Upper lobe of left lung (tissue), 6 donors: ENCODE results near the gene LRRC37A3. TPM values are rescaled to one million over a fixed set of nuclear protein-coding genes. Genes with fewer than 3 reads are reported as not detected.
"Not testable (repeated sequence)": the region's sequence is repeated elsewhere in the genome, so short reads cannot be mapped to it uniquely, and the experiment has no call there.

Experiments used
- ATAC-seq, 2 donors: fragments of 200-7000 bp; cut with Tn5 transposase; one replicate each; pipeline ENCODE4 v1.9.1; 2022; ENCODE audit warnings: mild to moderate bottlenecking in 2 of 2, moderate library complexity in 2 of 2; ENCODE audit not compliant: low FRiP score in 2 of 2
- DNase-seq, 2 donors: peaks; one replicate each; pipeline ENCODE4 v3.0.0-alpha.2; 2019 to 2020
- H3K27ac ChIP-seq, 4 donors: fragments of 200-600 bp; sonication (generic); one replicate each; pipeline ENCODE4 v1.5.1; 2016 to 2019
- H3K27me3 ChIP-seq, 4 donors: fragments of 200-600 bp; sonication (generic); one replicate each; pipeline ENCODE4 v1.5.1; 2017 to 2019
- H3K36me3 ChIP-seq, 4 donors: fragments of 200-600 bp; sonication (generic); one replicate each; pipeline ENCODE4 v1.5.1; 2016 to 2019
- H3K4me1 ChIP-seq, 4 donors: fragments of 200-600 bp; sonication (generic); one replicate each; pipeline ENCODE4 v1.5.1; 2018 to 2019
- H3K4me3 ChIP-seq, 4 donors: fragments of 200-600 bp; sonication (generic); one replicate each; pipeline ENCODE4 v1.5.1; 2017 to 2019; ENCODE audit warnings: mild to moderate bottlenecking in 2 of 4, moderate library complexity in 1 of 4
- H3K9me3 ChIP-seq, 4 donors: fragments of 200-600 bp; sonication (generic); one replicate each; pipeline ENCODE4 v1.5.1; 2018 to 2019
- EP300 ChIP-seq, 4 donors: sonication (generic); formaldehyde crosslinking; IDR thresholded peaks; one replicate each; pipeline ENCODE4 v1.5.1; 2017; ENCODE audit warnings: antibody characterized with exemption in 4 of 4, control low read depth in 2 of 4
- POLR2A ChIP-seq, 4 donors: fragments of 450-650 bp; IDR thresholded peaks; one replicate each; pipeline ENCODE4 v1.5.1; 2016 to 2017; ENCODE audit warnings: antibody characterized with exemption in 4 of 4, mild to moderate bottlenecking in 2 of 4
- POLR2AphosphoS5 ChIP-seq, 2 donors: sonication (generic); formaldehyde crosslinking; IDR thresholded peaks; one replicate each; pipeline ENCODE4 v1.5.1; 2017; ENCODE audit warnings: antibody characterized with exemption in 2 of 2
- WGBS, 2 donors: methylation state at CpG; one replicate each; pipeline ENCODE4 v1.1.5; 2017 to 2018; 5-methylcytosine and 5-hydroxymethylcytosine counted together
- small RNA-seq, 4 donors: library from RNA; depleted of rRNA; stranded (forward); fragments of <200 nt; gene quantifications; one replicate each; pipeline ENCODE3, GENCODE V24; 2016
- total RNA-seq, 6 donors: library from RNA; depleted of rRNA in 4 of 6; stranded (reverse); fragments of >200 nt in 4 of 6; gene quantifications; one replicate each; pipeline versions ENCODE4 v1.1.0 to v1.2.1, GENCODE V29; 2016 to 2021
- donor health status: DM: no; HTN: no; CAD: no; lungs with moderate emphysema.
- donor health status: DM: no; HTN: yes; CAD: no; lungs with severe emphysema.

Gene LRRC37A3
- total RNA-seq, 6 donors from 2014 or later, result 4.0 to 13.6 (median 10.4) TPM

DNA sequence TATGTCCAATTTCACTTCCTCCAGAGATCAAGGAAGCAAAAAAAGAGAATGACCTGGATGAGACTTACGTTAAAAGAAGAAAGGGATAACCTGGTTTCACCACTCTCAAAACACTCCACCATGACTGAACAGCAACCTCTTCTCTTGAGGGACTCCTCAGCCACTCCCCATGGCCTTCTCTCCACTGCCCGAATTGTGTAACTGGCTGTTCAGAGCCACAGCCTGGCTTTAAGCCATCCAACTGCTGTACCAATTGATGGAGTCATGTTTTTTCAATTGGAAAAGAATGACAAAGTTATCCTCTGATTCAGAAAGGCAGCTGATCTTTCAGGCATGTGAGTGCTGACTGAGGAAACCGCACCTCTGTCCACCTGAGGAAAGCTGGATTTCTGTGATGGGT lies 85.2 kb downstream of the LRRC37A3 start:
- H3K4me1 ChIP-seq, result peaks cover 17 to 27% (median 22%) of the 10 kb centered on the region in 4 donors
- not testable (repeated sequence) for H3K36me3 ChIP-seq, H3K9me3 ChIP-seq, H3K4me3 ChIP-seq, H3K27me3 ChIP-seq, ATAC-seq
- 51 to 52% methylated on average over 3 of the region's 3 CpGs for WGBS, 2 donors
- peak; percentile 23 to 38 for TF ChIP-seq POLR2AphosphoS5 (IDR thresholded peaks at IDR 0.05)
- H3K27ac ChIP-seq, result peak overlapping the region in 1 of 4 donors; percentile 49
- peak in 1 of 2 donors; percentile 81 for DNase-seq

DNA sequence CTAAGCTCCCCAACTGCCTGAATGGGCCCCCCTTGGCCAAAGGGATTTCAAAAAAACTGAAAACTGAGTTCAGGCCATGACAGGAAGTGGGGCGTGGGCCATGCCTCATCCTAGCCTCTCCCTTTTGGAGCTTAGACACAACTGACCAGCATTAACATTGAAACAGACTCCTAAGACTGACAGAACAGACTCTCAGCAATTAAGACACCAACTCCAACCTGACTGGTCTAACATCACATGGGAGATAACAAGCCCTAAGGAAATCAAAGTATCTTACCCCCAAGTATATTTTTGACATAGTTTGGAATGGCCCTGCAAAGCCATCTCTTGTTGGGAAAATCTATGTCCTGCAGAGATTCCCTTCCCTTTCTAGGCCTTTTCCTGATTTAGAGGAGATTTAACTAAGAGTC lies 88.6 kb downstream of the LRRC37A3 start:
- Histone ChIP-seq H3K4me1 (peaks cover 17 to 23% (median 19%) of the 10 kb centered on the region in 4 donors), H3K27ac (peak overlapping the region in 2 of 4 donors; percentile 48 to 50)
- not testable (repeated sequence) for H3K9me3 ChIP-seq, DNase-seq, ATAC-seq, H3K36me3 ChIP-seq, H3K4me3 ChIP-seq, H3K27me3 ChIP-seq
- WGBS, 2 donors, result 65 to 88% methylated on average over 1 of the region's 1 CpG

DNA sequence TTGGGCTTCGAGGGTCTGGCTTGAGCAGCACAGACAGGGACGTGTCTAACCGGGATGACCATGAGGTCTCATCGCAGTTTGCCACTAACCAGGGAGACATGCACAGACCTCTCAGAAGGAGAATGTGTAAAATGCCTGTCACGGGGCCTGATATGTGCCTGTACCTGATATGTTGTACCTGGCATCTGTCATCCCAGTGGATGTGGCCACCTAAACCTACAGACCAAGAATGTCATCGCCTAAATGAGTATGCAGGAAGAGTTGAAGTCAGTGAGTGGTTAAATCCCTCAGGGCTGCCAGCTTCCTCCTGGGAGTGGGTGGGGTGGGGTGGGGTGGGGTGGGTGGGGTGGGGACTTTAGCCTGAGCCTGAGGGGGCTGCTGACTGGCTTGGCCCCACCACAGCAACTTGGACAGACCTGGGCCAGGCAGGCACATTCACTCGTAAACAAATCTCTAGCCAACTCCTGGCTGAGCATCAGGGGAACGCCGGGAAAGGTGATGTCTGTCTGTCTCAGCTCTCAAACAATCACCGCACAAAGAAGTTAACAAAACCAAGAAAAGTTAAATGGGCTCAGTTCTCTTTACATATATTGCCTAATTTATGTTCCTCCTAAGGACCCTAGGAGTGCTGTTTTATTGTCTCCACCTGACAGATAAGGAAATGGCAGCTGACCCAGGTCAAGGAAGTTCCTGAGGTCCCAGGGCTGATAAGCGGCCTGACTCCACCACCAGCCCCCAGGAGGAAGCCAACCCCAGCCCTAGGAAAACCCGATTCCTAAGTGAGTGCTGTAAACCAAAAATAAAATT lies 89.3 kb downstream of the LRRC37A3 start:
- not testable (repeated sequence) for H3K36me3 ChIP-seq, H3K4me3 ChIP-seq, H3K9me3 ChIP-seq, H3K27me3 ChIP-seq, DNase-seq, ATAC-seq
- WGBS, 2 donors, result 56 to 61% methylated on average over 10 to 11 of the region's 12 CpGs
- Histone ChIP-seq H3K27ac (peak overlapping the region in 3 of 4 donors; percentile 2 to 50 (median 48)), H3K4me1 (peaks cover 14 to 23% (median 16%) of the 10 kb centered on the region in 4 donors)

DNA sequence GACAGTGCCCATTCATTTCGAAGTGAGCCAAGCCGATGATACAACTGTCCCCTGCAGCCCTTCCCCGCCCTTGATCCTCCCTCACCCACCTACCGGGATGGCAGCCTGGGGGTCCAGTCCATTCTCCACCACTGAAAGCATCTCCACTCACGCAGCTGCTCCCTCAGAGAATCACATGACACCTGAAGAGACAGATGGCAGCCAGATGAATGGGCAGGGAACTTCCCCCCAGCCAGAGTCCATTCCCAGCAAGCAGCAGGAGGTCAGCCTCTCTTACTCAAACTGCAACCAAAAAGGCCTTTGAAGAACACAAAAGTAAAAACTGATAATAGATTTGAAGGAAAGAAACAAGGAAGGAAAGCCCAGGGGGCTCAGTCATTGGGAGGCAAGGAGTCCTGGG lies 90.2 kb downstream of the LRRC37A3 start:
- not testable (repeated sequence) for H3K27me3 ChIP-seq
- H3K36me3 ChIP-seq, result peaks cover 5 to 17% (median 10%) of the 10 kb centered on the region in 4 donors
- 93 to 99% methylated on average over 5 of the region's 5 CpGs for WGBS, 2 donors

DNA sequence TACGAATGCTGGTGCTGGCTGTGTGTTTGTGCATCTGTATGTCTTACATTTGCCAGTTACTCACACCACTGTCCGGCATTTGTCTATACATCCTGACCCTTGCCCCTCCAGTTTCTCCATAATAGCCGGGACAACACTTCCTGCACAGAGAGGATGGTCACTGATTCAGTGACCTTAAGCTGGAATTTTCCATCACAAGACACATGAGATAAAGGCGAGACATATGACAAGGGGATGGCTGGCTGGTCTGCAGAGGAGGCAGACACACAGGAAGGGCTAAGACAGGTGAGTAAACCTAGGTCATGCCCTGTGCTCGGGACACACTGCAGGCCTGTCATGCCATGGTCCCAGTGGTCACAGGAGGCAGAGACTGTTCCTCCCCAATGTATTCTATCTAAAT lies 100.4 kb downstream of the LRRC37A3 start:
- H3K4me1 ChIP-seq, H3K27me3 ChIP-seq, H3K9me3 ChIP-seq, DNase-seq, H3K4me3 ChIP-seq, ATAC-seq, H3K27ac ChIP-seq: not testable (repeated sequence)
- WGBS, 2 donors, result 80 to 93% methylated on average over 5 of the region's 5 CpGs
- peaks cover 24 to 71% (median 47%) of the 10 kb centered on the region in 4 donors for H3K36me3 ChIP-seq

More for the DNA sequence above, 90.2 kb downstream of the LRRC37A3 start:
- H3K4me1 ChIP-seq, result peaks cover 9 to 17% (median 12%) of the 10 kb centered on the region in 4 donors
- not testable (repeated sequence) for ATAC-seq, H3K4me3 ChIP-seq, H3K9me3 ChIP-seq, DNase-seq
- H3K27ac ChIP-seq, result peak overlapping the region in 2 of 4 donors; percentile 48 to 49

DNA sequence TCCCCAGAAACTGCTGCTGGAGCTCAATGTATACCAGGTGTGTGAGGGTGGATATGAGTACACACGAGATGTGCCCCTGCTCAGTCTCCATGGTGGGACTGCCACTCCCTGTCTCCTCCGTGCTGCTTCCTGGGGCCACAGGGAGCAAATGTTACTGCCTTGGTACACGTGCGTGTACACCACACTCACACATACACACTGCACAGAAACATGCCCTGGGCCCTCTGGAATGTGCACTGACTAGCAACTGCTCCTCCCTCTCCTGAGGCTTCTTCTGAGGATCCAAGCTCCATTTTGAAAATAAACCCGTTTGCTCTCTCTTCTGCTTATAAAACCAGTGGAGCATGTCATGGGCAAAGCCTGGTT lies 103.5 kb downstream of the LRRC37A3 start:
- peak overlapping the region in 1 of 4 donors; percentile 23 for H3K27ac ChIP-seq
- not testable (repeated sequence) for H3K4me1 ChIP-seq, H3K4me3 ChIP-seq, DNase-seq, H3K9me3 ChIP-seq, H3K27me3 ChIP-seq
- peaks cover 7 to 44% (median 25%) of the 10 kb centered on the region in 4 donors for H3K36me3 ChIP-seq
- peak; percentile 8 for ATAC-seq
- WGBS, 2 donors, result 83 to 100% methylated on average over 2 to 5 of the region's 5 CpGs

DNA sequence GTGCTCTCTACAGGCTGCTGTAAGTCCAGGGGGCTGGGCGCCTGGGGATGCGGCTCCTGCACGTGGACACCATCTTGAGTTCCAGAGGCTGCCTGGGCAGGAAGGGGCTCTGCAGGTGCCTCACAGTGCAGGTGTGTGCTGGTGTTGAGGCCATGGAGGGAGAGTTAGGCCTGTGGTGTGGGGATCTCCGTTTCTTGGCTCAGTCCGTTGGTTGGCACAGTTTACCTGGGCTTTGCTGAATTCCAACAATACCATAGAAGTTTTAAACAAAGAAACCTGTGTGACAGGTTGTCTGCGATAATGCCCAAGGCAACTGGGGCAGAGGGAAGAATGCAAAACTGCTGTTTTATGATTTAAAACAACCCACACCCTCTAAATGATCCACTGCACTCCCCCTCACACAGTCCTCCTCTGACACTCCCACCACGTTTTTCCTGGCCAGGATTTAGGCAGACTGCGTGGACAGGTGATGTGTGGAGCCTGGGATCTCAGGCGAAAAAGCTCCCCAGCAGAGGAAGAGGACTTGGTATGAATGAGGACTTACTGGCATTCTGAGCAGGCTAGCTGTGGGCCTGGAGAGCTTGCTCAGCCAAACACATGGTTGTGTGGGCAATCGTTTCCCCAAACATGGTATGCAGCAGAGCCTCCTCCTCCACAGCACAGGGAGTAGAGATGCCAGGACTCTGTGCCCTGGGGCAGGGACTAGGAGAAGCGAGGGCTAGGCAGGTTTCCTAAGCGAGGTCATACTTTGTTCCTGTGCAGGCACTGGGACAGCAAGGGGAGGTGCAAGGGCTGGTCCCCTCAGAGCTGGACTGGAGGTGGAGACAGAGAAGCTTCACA lies 104.1 kb downstream of the LRRC37A3 start:
- H3K27me3 ChIP-seq, result not testable (repeated sequence)

DNA sequence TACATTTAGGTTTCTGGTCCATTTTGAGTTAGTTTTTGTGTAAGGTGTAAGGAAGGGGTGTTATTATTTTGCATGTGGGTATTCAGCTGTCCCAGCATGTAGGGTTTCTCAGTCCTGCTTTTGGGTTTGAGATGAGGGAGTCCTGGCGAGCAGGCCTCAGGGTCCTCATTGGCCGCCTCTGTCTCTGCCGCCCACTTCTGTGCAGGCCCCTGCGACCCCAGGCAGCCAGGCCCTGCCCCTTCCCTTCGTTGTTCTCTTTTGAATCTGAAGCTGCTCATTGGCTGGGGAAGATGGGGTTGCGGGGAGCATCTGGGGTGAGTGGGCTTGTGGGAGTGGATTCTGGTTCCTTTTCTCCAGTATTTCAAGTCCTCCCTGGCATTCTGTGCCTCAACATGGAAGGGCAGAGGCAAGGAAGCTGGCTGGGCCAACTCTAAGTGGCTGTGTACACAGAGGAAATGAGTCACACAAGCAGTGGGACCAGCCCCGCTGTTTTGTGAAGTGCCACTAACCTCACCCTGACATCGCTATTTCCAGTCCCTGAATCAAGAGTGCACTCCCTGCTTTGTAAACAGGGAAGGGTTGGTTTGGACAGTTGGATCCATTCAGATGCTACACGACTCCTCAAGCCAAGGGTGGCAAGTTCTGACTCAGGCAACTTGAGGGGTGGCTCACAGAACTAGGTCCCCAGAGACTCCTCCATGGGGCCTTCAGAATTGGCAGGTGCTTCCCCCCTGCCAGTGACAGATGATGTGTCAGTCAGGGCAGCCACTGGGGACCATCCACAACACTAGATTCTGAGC lies 110.9 kb downstream of the LRRC37A3 start:
- H3K4me3 ChIP-seq, H3K36me3 ChIP-seq, H3K9me3 ChIP-seq, H3K27me3 ChIP-seq: not testable (repeated sequence)
- H3K27ac ChIP-seq, result peak overlapping the region; percentile 65 to 80 (median 78)
- DNase-seq (peak; percentile 40 to 96), ATAC-seq (peak; percentile 93 to 94)
- H3K4me1 ChIP-seq, result peaks cover 17 to 28% (median 20%) of the 10 kb centered on the region in 4 donors
- WGBS, 2 donors, result 6 to 26% methylated on average over 2 to 8 of the region's 9 CpGs
- peak; percentile 79 to 89 for TF ChIP-seq POLR2AphosphoS5 (IDR thresholded peaks at IDR 0.05)
- TF ChIP-seq EP300 (IDR thresholded peaks at IDR 0.05), result peak in 2 of 4 donors; percentile 63 to 93
- TF ChIP-seq POLR2A (IDR thresholded peaks at IDR 0.05), result peak in 1 of 4 donors; percentile 16

More for the DNA sequence above, 104.1 kb downstream of the LRRC37A3 start:
- 75 to 80% methylated on average over 7 to 8 of the region's 12 CpGs for WGBS, 2 donors
- not testable (repeated sequence) for H3K4me1 ChIP-seq, H3K4me3 ChIP-seq, H3K9me3 ChIP-seq, DNase-seq
- H3K27ac ChIP-seq, result peak overlapping the region in 1 of 4 donors; percentile 23
- peak; percentile 6 to 67 for ATAC-seq
- H3K36me3 ChIP-seq, result peaks cover 7 to 38% (median 22%) of the 10 kb centered on the region in 4 donors

Small RNA genes lying within 50 kb of the gene (small RNA-seq; reads per million reads assigned to genes)
- gene AC037487.3 (0 reads per million in 4 donors), gene AC103810.6 (0 reads per million in 4 donors), gene AC103810.7 (0 reads per million in 4 donors), gene RDM1P4 (0 reads per million in 4 donors), gene RN7SL404P (0 reads per million in 4 donors), gene RNU7-115P (0 reads per million in 4 donors)

Other genes starting within 250 kb of the LRRC37A3 start
- gene GNA13, start 137.3 kb upstream of the LRRC37A3 start, total RNA-seq, result 10 to 100 TPM; 33.7 to 56.4 (median 46.2) TPM
- 10 to 100 TPM in 2 of 6 donors, 1 to 10 TPM in 4; 3.9 to 16.2 (median 8.1) TPM for gene RGS9, start 217.9 kb upstream of the LRRC37A3 start, total RNA-seq